HG03432 (cell line): ENCODE data around the gene TADA2B.
A peak's percentile ranks its signal among the peaks of the same experiment; 100 is the strongest.

ENCODE experiments used
- ATAC-seq: cut with Tn5 transposase; IDR thresholded peaks from one replicate; pipeline ENCODE4 v1.9.1; 2021; ENCODE audit warnings: mild to moderate bottlenecking, moderate library complexity; ENCODE audit not compliant: unreplicated experiment

TADA2B gene

GRCh38 chr4:7043284-7044136 lies at the start of gene TADA2B:
Gene TADA2B (plus strand): TSS chr4:7043372. CDS start chr4:7043580, 208 bp downstream.
- ATAC-seq = peak; percentile 33

- no peak for ATAC-seq
Observed at GRCh38 chr4:6996481-6996880, 46.7 kb upstream of the TADA2B start.

- ATAC-seq = no peak
Observed at GRCh38 chr4:6999172-7000086, 43.7 kb upstream of the TADA2B start.

GRCh38 chr4:7000421-7001176 lies 42.6 kb upstream of the TADA2B start:
- no peak for ATAC-seq

GRCh38 chr4:7001271-7001670 lies 41.9 kb upstream of the TADA2B start:
- no peak for ATAC-seq

- ATAC-seq = no peak
Observed at GRCh38 chr4:7002336-7002735, 40.8 kb upstream of the TADA2B start.

GRCh38 chr4:7003176-7003878 lies 39.8 kb upstream of the TADA2B start:
- ATAC-seq = no peak

GRCh38 chr4:7003879-7004240 lies 39.3 kb upstream of the TADA2B start:
- ATAC-seq = no peak

- no peak for ATAC-seq
Observed at GRCh38 chr4:7004331-7004730, 38.8 kb upstream of the TADA2B start.

- ATAC-seq = no peak
Observed at GRCh38 chr4:7005571-7005970, 37.6 kb upstream of the TADA2B start.

GRCh38 chr4:7006411-7006810 lies 36.8 kb upstream of the TADA2B start:
- no peak for ATAC-seq

GRCh38 chr4:7007142-7007907 lies 35.8 kb upstream of the TADA2B start:
- no peak for ATAC-seq

- ATAC-seq = no peak
Observed at GRCh38 chr4:7007944-7008343, 35.2 kb upstream of the TADA2B start.

- ATAC-seq = no peak
Observed at GRCh38 chr4:7009564-7009963, 33.6 kb upstream of the TADA2B start.

GRCh38 chr4:7013175-7013574 lies 30.0 kb upstream of the TADA2B start:
- no peak for ATAC-seq

GRCh38 chr4:7014815-7015214 lies 28.4 kb upstream of the TADA2B start:
- ATAC-seq = no peak

- ATAC-seq = no peak
Observed at GRCh38 chr4:7015383-7016035, 27.7 kb upstream of the TADA2B start.

- ATAC-seq = no peak
Observed at GRCh38 chr4:7016086-7016485, 27.1 kb upstream of the TADA2B start.

- ATAC-seq = no peak
Observed at GRCh38 chr4:7016512-7016911, 26.7 kb upstream of the TADA2B start.
